Osteoblast (primary cell): Measurements from ENCODE around the gene CMIP. TPM values are rescaled to one million over a fixed set of nuclear protein-coding genes. Genes with fewer than 3 reads are reported as not detected.

ENCODE experiments used
- DNase-seq: peaks from one replicate; pipeline ENCODE4 v3.0.0; 2011; ENCODE audit warnings: low spot score, mixed read lengths; ENCODE audit not compliant: insufficient read length; ENCODE audit errors: missing footprints
- H2AFZ ChIP-seq: 2 replicates; pipeline ENCODE4 v1.6.0; 2011; ENCODE audit warnings: mild to moderate bottlenecking, low read length
- H3K27ac ChIP-seq: 2 replicates; pipeline ENCODE4 v1.5.1; 2011; ENCODE audit warnings: mild to moderate bottlenecking, low read depth, low read length, moderate library complexity
- H3K27me3 ChIP-seq: 2 replicates; pipeline ENCODE4 v1.6.0; 2012; ENCODE audit warnings: mild to moderate bottlenecking, control low read depth, inconsistent platforms, low read length, moderate library complexity; ENCODE audit not compliant: insufficient read depth
- H3K36me3 ChIP-seq: 2 replicates; pipeline ENCODE4 v1.5.1; 2011; ENCODE audit warnings: mild to moderate bottlenecking, low read length, control low read depth, moderate library complexity; ENCODE audit not compliant: insufficient read depth
- H3K4me1 ChIP-seq: 2 replicates; pipeline ENCODE4 v1.5.1; 2011; ENCODE audit warnings: mild to moderate bottlenecking, low read length, control low read depth, moderate library complexity; ENCODE audit not compliant: insufficient read depth
- H3K4me2 ChIP-seq: 2 replicates; pipeline ENCODE4 v1.6.0; 2011; ENCODE audit warnings: mild to moderate bottlenecking, low read length; ENCODE audit not compliant: insufficient read depth
- H3K4me3 ChIP-seq: fragments of 200-600 bp; sonication (generic); 3 replicates; pipeline ENCODE4 v1.5.1; 2012; ENCODE audit warnings: mild to moderate bottlenecking, low read length, inconsistent platforms; ENCODE audit not compliant: insufficient read depth
- H3K79me2 ChIP-seq: 2 replicates; pipeline ENCODE4 v1.6.0; 2012; ENCODE audit warnings: mild to moderate bottlenecking, low read length, control low read depth, inconsistent platforms; ENCODE audit not compliant: insufficient read depth
- H3K9me3 ChIP-seq: 2 replicates; pipeline ENCODE4 v1.5.1; 2011; ENCODE audit warnings: low read depth, low read length, control low read depth
- H4K20me1 ChIP-seq: 2 replicates; pipeline ENCODE4 v1.6.0; 2012; ENCODE audit warnings: mild to moderate bottlenecking, low read length, control low read depth; ENCODE audit not compliant: insufficient read depth
- CTCF ChIP-seq: IDR thresholded peaks from 2 replicates; pipeline ENCODE4 v1.5.1; 2011; ENCODE audit warnings: mild to moderate bottlenecking, low read depth, low read length, moderate library complexity; ENCODE audit errors: extremely low read depth
- total RNA-seq: library from RNA; depleted of rRNA; stranded (reverse); fragments of >200 nt; gene quantifications from 2 replicates; pipeline ENCODE4 v1.2.3, GENCODE V29; 2012

Gene CMIP
- total RNA-seq, 1 donor, result 8.3 TPM

GRCh38 chr16:81492311-81492761, 47.7 kb downstream of the CMIP start:
- no peaks in the 10 kb centered on the region for H3K9me3 ChIP-seq
- peaks cover 62% of the 10 kb centered on the region for H3K79me2 ChIP-seq
- no peak overlapping the region for H3K4me3 ChIP-seq
- H3K27ac ChIP-seq, result no peak overlapping the region
- DNase-seq, result peak; percentile 65
- H3K27me3 ChIP-seq, result no peaks in the 10 kb centered on the region
- H2AFZ ChIP-seq, result no peak overlapping the region
- peaks cover 75% of the 10 kb centered on the region for H4K20me1 ChIP-seq
- H3K36me3 ChIP-seq, result peaks cover 3% of the 10 kb centered on the region
- H3K4me2 ChIP-seq, result no peak overlapping the region
- TF ChIP-seq CTCF, result no peak
- H3K4me1 ChIP-seq, result peaks cover 14% of the 10 kb centered on the region

- Histone ChIP-seq H4K20me1 (peaks cover 71% of the 10 kb centered on the region), H3K9me3 (no peaks in the 10 kb centered on the region), H3K27ac (peak overlapping the region; percentile 47), H3K4me1 (peaks cover 10% of the 10 kb centered on the region), H3K27me3 (no peaks in the 10 kb centered on the region), H3K79me2 (peaks cover 60% of the 10 kb centered on the region), H3K36me3 (peaks cover 3% of the 10 kb centered on the region), H2AFZ (no peak overlapping the region), H3K4me2 (no peak overlapping the region), H3K4me3 (no peak overlapping the region)
- TF ChIP-seq CTCF, result no peak
- peak; percentile 11 for DNase-seq
Measured at GRCh38 chr16:81492965-81493754, 48.6 kb downstream of the CMIP start.

- Histone ChIP-seq H3K4me2 (no peak overlapping the region), H3K9me3 (no peaks in the 10 kb centered on the region), H3K36me3 (peaks cover 3% of the 10 kb centered on the region), H3K4me1 (peaks cover 10% of the 10 kb centered on the region), H3K27ac (peak overlapping the region; percentile 47), H3K4me3 (no peak overlapping the region), H2AFZ (no peak overlapping the region), H3K27me3 (no peaks in the 10 kb centered on the region), H4K20me1 (peaks cover 67% of the 10 kb centered on the region), H3K79me2 (peaks cover 59% of the 10 kb centered on the region)
- DNase-seq, result peak; percentile 96
- no peak for TF ChIP-seq CTCF
Measured at GRCh38 chr16:81493755-81494433, 49.3 kb downstream of the CMIP start.

- Histone ChIP-seq H2AFZ (no peak overlapping the region), H3K4me2 (no peak overlapping the region), H4K20me1 (peaks cover 61% of the 10 kb centered on the region), H3K4me3 (no peak overlapping the region), H3K4me1 (peaks cover 10% of the 10 kb centered on the region), H3K27ac (peak overlapping the region; percentile 47), H3K36me3 (peaks cover 3% of the 10 kb centered on the region), H3K27me3 (no peaks in the 10 kb centered on the region), H3K79me2 (peaks cover 58% of the 10 kb centered on the region), H3K9me3 (no peaks in the 10 kb centered on the region)
- peak; percentile 17 for DNase-seq
- no peak for TF ChIP-seq CTCF
Measured at GRCh38 chr16:81494434-81494806, 49.8 kb downstream of the CMIP start.
